ENCODE measurements around the gene XPNPEP3. TPM values are rescaled to one million over a fixed set of nuclear protein-coding genes. Genes with fewer than 3 reads are reported as not detected.
A peak's percentile ranks its signal among the peaks of the same experiment; 100 is the strongest.

Gene XPNPEP3
- polyA plus RNA-seq, 1 donor (not counting 4 experiments of a cell fraction or from before 2014, with no cell fraction given): 21.1 TPM

DNA sequence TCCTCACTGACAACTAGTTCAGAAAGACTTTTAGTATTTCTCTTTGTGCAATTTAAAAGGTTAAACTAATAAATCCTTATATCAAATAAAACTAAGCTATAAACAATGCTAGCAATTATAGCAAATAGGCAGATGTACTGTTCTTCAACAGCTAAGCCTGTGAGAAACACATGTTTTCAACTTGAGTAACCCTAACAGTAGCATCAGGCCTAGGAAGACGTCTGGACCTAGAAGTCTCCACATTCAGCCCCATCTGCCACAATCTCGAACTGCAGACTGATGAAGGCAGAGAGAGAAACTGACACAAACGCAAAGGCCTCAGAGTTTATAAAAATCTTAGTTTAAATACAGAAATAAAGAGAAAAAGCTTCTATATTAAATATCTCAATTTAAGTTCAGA is 3.0 kb upstream of the XPNPEP3 start:
- H3K4me3 ChIP-seq (ENCODE audit: control insufficient read depth in 2 of 3, extremely low read depth in 1 of 3, insufficient read depth in 2 of 3, low read depth in 1 of 3, low read length in 3 of 3): peak overlapping the region; percentile 2 to 99 (median 95)
- TF ChIP-seq, protein P1, sequence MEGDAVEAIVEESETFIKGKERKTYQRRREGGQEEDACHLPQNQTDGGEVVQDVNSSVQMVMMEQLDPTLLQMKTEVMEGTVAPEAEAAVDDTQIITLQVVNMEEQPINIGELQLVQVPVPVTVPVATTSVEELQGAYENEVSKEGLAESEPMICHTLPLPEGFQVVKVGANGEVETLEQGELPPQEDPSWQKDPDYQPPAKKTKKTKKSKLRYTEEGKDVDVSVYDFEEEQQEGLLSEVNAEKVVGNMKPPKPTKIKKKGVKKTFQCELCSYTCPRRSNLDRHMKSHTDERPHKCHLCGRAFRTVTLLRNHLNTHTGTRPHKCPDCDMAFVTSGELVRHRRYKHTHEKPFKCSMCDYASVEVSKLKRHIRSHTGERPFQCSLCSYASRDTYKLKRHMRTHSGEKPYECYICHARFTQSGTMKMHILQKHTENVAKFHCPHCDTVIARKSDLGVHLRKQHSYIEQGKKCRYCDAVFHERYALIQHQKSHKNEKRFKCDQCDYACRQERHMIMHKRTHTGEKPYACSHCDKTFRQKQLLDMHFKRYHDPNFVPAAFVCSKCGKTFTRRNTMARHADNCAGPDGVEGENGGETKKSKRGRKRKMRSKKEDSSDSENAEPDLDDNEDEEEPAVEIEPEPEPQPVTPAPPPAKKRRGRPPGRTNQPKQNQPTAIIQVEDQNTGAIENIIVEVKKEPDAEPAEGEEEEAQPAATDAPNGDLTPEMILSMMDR (optimal IDR thresholded peaks at IDR 0.05 in 1 of 3, IDR thresholded peaks at IDR 0.05 in 1 of 3, conservative IDR thresholded peaks at IDR 0.05 in 1 of 3; ENCODE audit: extremely low read depth in 1 of 3, insufficient read depth in 2 of 3, low read length in 3 of 3): no peak
- no peak for TF ChIP-seq EZH2 (IDR thresholded peaks at IDR 0.05; ENCODE audit: low read length)
- no peaks in the 10 kb centered on the region for H3K9me1 ChIP-seq (ENCODE audit: control insufficient read depth, extremely low read depth, insufficient read depth, low read length)
- peaks cover 92% of the 10 kb centered on the region for H3K79me2 ChIP-seq (ENCODE audit: control insufficient read depth, insufficient read depth, low read length)
- DNase-seq (ENCODE audit: low read depth, low spot score) (no peak), FAIRE-seq (no peak)
- peaks cover 26% of the 10 kb centered on the region for H3K4me1 ChIP-seq (ENCODE audit: control insufficient read depth, extremely low read depth, insufficient read depth, low read length)
- dilution Hi-C loops (cut with MboI; ENCODE audit: extremely low pct_ligation_motif_present, low sequenced_read_pairs): no loop called here
- peaks cover 0 to 3% of the 10 kb centered on the region in 2 experiments for H3K36me3 ChIP-seq (ENCODE audit: control insufficient read depth in 2 of 2, extremely low read depth in 1 of 2, insufficient read depth in 2 of 2, low read length in 2 of 2)
- no peaks in the 10 kb centered on the region for H3K27me3 ChIP-seq (ENCODE audit: control insufficient read depth, extremely low read depth, insufficient read depth, low read length)
- H3K9me3 ChIP-seq (ENCODE audit: control insufficient read depth, low read depth, low read length): no peaks in the 10 kb centered on the region
- H3K4me2 ChIP-seq (ENCODE audit: control insufficient read depth, extremely low read depth, insufficient read depth, low read depth, low read length): peak overlapping the region; percentile 87
- peak overlapping the region; percentile 59 for H3K27ac ChIP-seq (ENCODE audit: control insufficient read depth, insufficient read depth, low read length)
- no peaks in the 10 kb centered on the region for H4K20me1 ChIP-seq (ENCODE audit: control insufficient read depth, extremely low read depth, insufficient read depth, low read length)
- peak overlapping the region; percentile 97 for H3K9ac ChIP-seq (ENCODE audit: control insufficient read depth, extremely low read depth, insufficient read depth, low read length)
- H2AFZ ChIP-seq (ENCODE audit: control insufficient read depth, low read length): no peak overlapping the region

GRCh38 chr22:40855071-40855978 is 1.6 kb upstream of the XPNPEP3 start:
- no peaks in the 10 kb centered on the region for H3K9me1 ChIP-seq (ENCODE audit: control insufficient read depth, extremely low read depth, insufficient read depth, low read length)
- H3K79me2 ChIP-seq (ENCODE audit: control insufficient read depth, insufficient read depth, low read length): peaks cover 94% of the 10 kb centered on the region
- no peaks in the 10 kb centered on the region for H3K36me3 ChIP-seq (ENCODE audit: control insufficient read depth in 2 of 2, extremely low read depth in 1 of 2, insufficient read depth in 2 of 2, low read length in 2 of 2)
- H3K4me1 ChIP-seq (ENCODE audit: control insufficient read depth, extremely low read depth, insufficient read depth, low read length): peaks cover 27% of the 10 kb centered on the region
- H3K4me3 ChIP-seq (ENCODE audit: control insufficient read depth in 2 of 3, extremely low read depth in 1 of 3, insufficient read depth in 2 of 3, low read depth in 1 of 3, low read length in 3 of 3): peak overlapping the region; percentile 89 to 99 (median 95)
- peak overlapping the region; percentile 98 for H3K27ac ChIP-seq (ENCODE audit: control insufficient read depth, insufficient read depth, low read length)
- no peaks in the 10 kb centered on the region for H4K20me1 ChIP-seq (ENCODE audit: control insufficient read depth, extremely low read depth, insufficient read depth, low read length)
- no peaks in the 10 kb centered on the region for H3K27me3 ChIP-seq (ENCODE audit: control insufficient read depth, extremely low read depth, insufficient read depth, low read length)
- no peak overlapping the region for H2AFZ ChIP-seq (ENCODE audit: control insufficient read depth, low read length)
- DNase-seq (ENCODE audit: low read depth, low spot score) (no peak), FAIRE-seq (no peak)
- no peaks in the 10 kb centered on the region for H3K9me3 ChIP-seq (ENCODE audit: control insufficient read depth, low read depth, low read length)
- dilution Hi-C loops (cut with MboI; ENCODE audit: extremely low pct_ligation_motif_present, low sequenced_read_pairs): no loop called here
- TF ChIP-seq, protein P1 (optimal IDR thresholded peaks at IDR 0.05 in 1 of 3, IDR thresholded peaks at IDR 0.05 in 1 of 3, conservative IDR thresholded peaks at IDR 0.05 in 1 of 3; ENCODE audit: extremely low read depth in 1 of 3, insufficient read depth in 2 of 3, low read length in 3 of 3): no peak
- TF ChIP-seq EZH2 (IDR thresholded peaks at IDR 0.05; ENCODE audit: low read length): no peak
- H3K4me2 ChIP-seq (ENCODE audit: control insufficient read depth, extremely low read depth, insufficient read depth, low read depth, low read length): peak overlapping the region; percentile 87
- H3K9ac ChIP-seq (ENCODE audit: control insufficient read depth, extremely low read depth, insufficient read depth, low read length): peak overlapping the region; percentile 97

Measured in keratinocyte (primary cell).